ENCODE measurements around the gene SASS6. TPM values are rescaled to one million over a fixed set of nuclear protein-coding genes. Genes with fewer than 3 reads are reported as not detected.

Gene SASS6
- total and polyA plus RNA-seq, 2 donors (not counting 3 experiments of a cell fraction or from before 2014, with no cell fraction given): 0.44 to 7.3 TPM

DNA sequence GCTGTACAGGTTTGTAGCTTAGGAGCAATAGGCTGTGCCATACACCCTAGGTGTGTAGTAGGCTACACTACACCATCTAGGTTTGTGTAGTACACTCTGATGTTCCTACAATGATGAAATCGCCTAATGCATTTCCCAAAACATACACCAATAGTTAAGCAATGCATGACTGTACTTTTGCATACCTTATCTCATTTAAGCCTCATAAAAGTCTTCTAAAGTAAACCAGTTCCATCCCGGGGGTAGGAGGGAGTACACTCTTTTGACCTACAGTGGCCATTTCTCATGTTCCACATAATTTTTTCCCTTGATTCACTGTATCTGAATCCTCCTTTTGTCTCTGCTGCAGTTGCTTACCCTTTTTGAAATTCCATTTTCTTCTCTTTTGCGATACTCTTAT lies 12.4 kb upstream of the SASS6 start:
- DNase-seq (ENCODE audit: low read depth, low spot score) (no peak), FAIRE-seq (no peak)
- Histone ChIP-seq H4K20me1 (replicated peaks; ENCODE audit: control insufficient read depth, extremely low read depth, insufficient read depth, low read length) (no peaks in the 10 kb centered on the region), H3K9ac (replicated peaks; ENCODE audit: extremely low read depth, insufficient read depth, low read length) (no peak overlapping the region), H3K36me3 (ENCODE audit: control insufficient read depth in 2 of 2, extremely low read depth in 1 of 2, insufficient read depth in 2 of 2, low read length in 2 of 2) (peaks cover 15 to 18% of the 10 kb centered on the region in 2 experiments), H3K27me3 (ENCODE audit: control insufficient read depth in 2 of 2, insufficient read depth in 2 of 2, low read length in 2 of 2) (no peaks in the 10 kb centered on the region), H3K9me3 (replicated peaks; ENCODE audit: control insufficient read depth, insufficient read depth, low read length) (no peaks in the 10 kb centered on the region), H2AFZ (ENCODE audit: low read depth, low read length) (no peak overlapping the region), H3K27ac (ENCODE audit: insufficient read depth, low read depth, low read length) (no peak overlapping the region), H3K79me2 (ENCODE audit: control insufficient read depth, insufficient read depth, low read length) (no peaks in the 10 kb centered on the region), H3K4me3 (replicated peaks in 1 of 3; ENCODE audit: insufficient read depth in 1 of 3, low read depth in 1 of 3, low read length in 3 of 3) (no peak overlapping the region), H3K9me1 (replicated peaks; ENCODE audit: control insufficient read depth, extremely low read depth, insufficient read depth, low read length) (no peaks in the 10 kb centered on the region), H3K4me2 (ENCODE audit: insufficient read depth, low read length) (no peak overlapping the region), H3K4me1 (ENCODE audit: control insufficient read depth, extremely low read depth, insufficient read depth, low read length) (no peaks in the 10 kb centered on the region)
- dilution Hi-C loops (cut with MboI; ENCODE audit: extremely low pct_ligation_motif_present, low sequenced_read_pairs): no loop called here
- intact Hi-C loops (cut with micrococcal nuclease): no loop called here
- ChIA-PET CTCF (no interaction called here), POLR2A (no interaction called here)
- BruUV-seq (replicated peaks): no TSS peak
- TF ChIP-seq JUN (IDR thresholded peaks at IDR 0.05; ENCODE audit: borderline replicate concordance, insufficient read depth, insufficient read length, low read depth) (no peak), POLR2AphosphoS5 (IDR thresholded peaks at IDR 0.05; ENCODE audit: insufficient read depth, low read depth, low read length) (no peak), CTCF (IDR thresholded peaks at IDR 0.05; ENCODE audit: extremely low read depth in 1 of 2, insufficient read depth in 1 of 2, low read depth in 1 of 2, low read length in 2 of 2) (no peak), GATA2 (IDR thresholded peaks at IDR 0.05; ENCODE audit: insufficient read depth, insufficient read length, low read depth, low read length) (no peak), MYC (IDR thresholded peaks at IDR 0.05; ENCODE audit: low read depth, low read length) (no peak), EZH2 (IDR thresholded peaks at IDR 0.05; ENCODE audit: borderline replicate concordance, low read depth, low read length, severe bottlenecking) (no peak), POLR2A (IDR thresholded peaks at IDR 0.05; ENCODE audit: low read depth, low read length) (no peak), FOS (IDR thresholded peaks at IDR 0.05; ENCODE audit: borderline replicate concordance, insufficient read depth, low read length) (no peak)
- TF ChIP-seq, protein P1, sequence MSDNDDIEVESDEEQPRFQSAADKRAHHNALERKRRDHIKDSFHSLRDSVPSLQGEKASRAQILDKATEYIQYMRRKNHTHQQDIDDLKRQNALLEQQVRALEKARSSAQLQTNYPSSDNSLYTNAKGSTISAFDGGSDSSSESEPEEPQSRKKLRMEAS (IDR thresholded peaks at IDR 0.05; ENCODE audit: insufficient read depth, insufficient read length): no peak
